IMR-90 (cell line): Measurements from ENCODE around the gene NEAT1.

Experiments
- BHLHE40 ChIP-seq: fragments of 150-350 bp; IDR thresholded peaks from 2 replicates; pipeline ENCODE4 v1.6.1; 2016; ENCODE audit warnings: mild to moderate bottlenecking, low read depth, low read length
- CEBPB ChIP-seq: IDR thresholded peaks from 2 replicates; pipeline ENCODE4 v1.6.1; 2012; ENCODE audit warnings: low read depth, low read length, improper control_type of control experiment
- CHD1 ChIP-seq: IDR thresholded peaks from 2 replicates; pipeline ENCODE4 v1.6.1; 2012; ENCODE audit warnings: low read depth, low read length, improper control_type of control experiment
- CTCF ChIP-seq: conservative IDR thresholded peaks from 2 replicates; pipeline ENCODE4 v1.5.1; 2012; ENCODE audit warnings: mild to moderate bottlenecking, low read depth, low read length, improper control_type of control experiment
- ELK1 ChIP-seq: fragments of 150-350 bp; IDR thresholded peaks from 2 replicates; pipeline ENCODE4 v1.6.1; 2016; ENCODE audit warnings: low read depth, mild to moderate bottlenecking, low read length, moderate library complexity, borderline replicate concordance
- MAFK ChIP-seq: IDR thresholded peaks from 2 replicates; pipeline ENCODE4 v1.6.1; 2012; ENCODE audit warnings: low read depth, low read length, improper control_type of control experiment
- MXI1 ChIP-seq: IDR thresholded peaks from 2 replicates; pipeline ENCODE4 v1.6.1; 2012; ENCODE audit warnings: low read depth, mild to moderate bottlenecking, low read length, moderate library complexity, borderline replicate concordance
- POLR2A ChIP-seq: IDR thresholded peaks from 2 replicates; pipeline ENCODE4 v1.6.1; 2012; ENCODE audit warnings: mild to moderate bottlenecking, low read depth, low read length
- RAD21 ChIP-seq: IDR thresholded peaks from 2 replicates; pipeline ENCODE4 v1.6.1; 2012; ENCODE audit warnings: low read length, improper control_type of control experiment
- RCOR1 ChIP-seq: IDR thresholded peaks from 2 replicates; pipeline ENCODE4 v1.6.1; 2012; ENCODE audit warnings: mild to moderate bottlenecking, low read length, improper control_type of control experiment; ENCODE audit not compliant: insufficient replicate concordance
- SMC3 ChIP-seq: fragments of 150-350 bp; IDR thresholded peaks from 2 replicates; pipeline ENCODE4 v1.6.1; 2016; ENCODE audit warnings: low read depth, mild to moderate bottlenecking, antibody characterized with exemption, low read length, moderate library complexity
- USF2 ChIP-seq: fragments of 150-350 bp; IDR thresholded peaks from 2 replicates; pipeline ENCODE4 v1.6.1; 2017; ENCODE audit warnings: mild to moderate bottlenecking, antibody characterized with exemption, low read length, low read depth

DNA sequence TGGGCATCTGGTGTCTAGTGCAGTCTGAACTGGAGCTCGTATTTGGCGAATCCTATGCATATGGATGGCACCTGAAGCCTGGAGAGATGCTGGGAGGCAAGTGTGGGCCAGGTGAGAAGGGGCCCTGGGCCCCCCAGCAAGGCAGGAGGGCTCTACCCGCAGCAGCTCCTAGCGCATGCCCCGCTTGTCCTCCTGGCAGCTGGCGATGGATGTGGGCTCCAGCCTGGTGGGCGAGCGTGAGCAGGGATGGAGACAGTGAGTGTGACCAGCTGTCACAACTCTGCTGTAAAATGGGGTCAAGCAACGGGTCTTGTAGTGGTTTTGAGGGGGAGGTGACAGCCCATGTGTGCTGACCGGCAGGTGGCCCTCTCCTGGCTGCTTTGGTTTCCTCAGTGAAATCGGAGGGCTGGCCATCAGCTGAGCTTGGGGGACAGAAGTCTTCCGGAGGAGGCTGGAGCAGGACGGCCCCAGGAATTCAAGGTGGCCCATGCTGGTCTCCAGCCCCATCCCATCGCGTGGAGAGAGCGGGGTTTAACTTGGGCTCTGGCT lies 24.2 kb upstream of the NEAT1 start:
- TF ChIP-seq CTCF = no peak
- no peak for TF ChIP-seq RCOR1
- TF ChIP-seq POLR2A = no peak
- TF ChIP-seq BHLHE40 = no peak
- no peak for TF ChIP-seq CEBPB
- no peak for TF ChIP-seq RAD21
- TF ChIP-seq USF2 = no peak
- no peak for TF ChIP-seq ELK1
- no peak for TF ChIP-seq CHD1
- TF ChIP-seq MAFK = no peak
- no peak for TF ChIP-seq SMC3
- no peak for TF ChIP-seq MXI1
